Measurements from ENCODE around the gene ENPP3.

The ENPP3 gene

GRCh38 chr6:131768964-131769363 is 131.9 kb downstream of the ENPP3 start:
- DNase-seq, result no peak

GRCh38 chr6:131769385-131770141 is 132.5 kb downstream of the ENPP3 start:
- DNase-seq, result no peak

GRCh38 chr6:131770776-131771175 is 133.7 kb downstream of the ENPP3 start:
- no peak for DNase-seq

- no peak for DNase-seq
These were observed 136.3 kb downstream of the ENPP3 start for GRCh38 chr6:131773284-131773950.

GRCh38 chr6:131775886-131776285 is 138.8 kb downstream of the ENPP3 start:
- DNase-seq, result no peak

- DNase-seq, result no peak
These were observed 139.9 kb downstream of the ENPP3 start for GRCh38 chr6:131776985-131777384.

- DNase-seq, result no peak
These were observed 141.1 kb downstream of the ENPP3 start for GRCh38 chr6:131778169-131778568.

GRCh38 chr6:131779304-131779703 is 142.2 kb downstream of the ENPP3 start:
- no peak for DNase-seq

- DNase-seq, result no peak
These were observed 143.5 kb downstream of the ENPP3 start for GRCh38 chr6:131780600-131780999.

- DNase-seq, result no peak
These were observed 144.6 kb downstream of the ENPP3 start for GRCh38 chr6:131781687-131782086.

- no peak for DNase-seq
These were observed 145.7 kb downstream of the ENPP3 start for GRCh38 chr6:131782764-131783163.

- no peak for DNase-seq
These were observed 147.5 kb downstream of the ENPP3 start for GRCh38 chr6:131784561-131784960.

- DNase-seq, result no peak
These were observed 150.0 kb downstream of the ENPP3 start for GRCh38 chr6:131787079-131787478.

GRCh38 chr6:131787766-131788712 is 150.9 kb downstream of the ENPP3 start:
- no peak for DNase-seq

- no peak for DNase-seq
These were observed 152.1 kb downstream of the ENPP3 start for GRCh38 chr6:131789219-131789618.

- DNase-seq, result no peak
These were observed 154.4 kb downstream of the ENPP3 start for GRCh38 chr6:131791476-131791875.

GRCh38 chr6:131792091-131792496 is 155.0 kb downstream of the ENPP3 start:
- DNase-seq, result no peak

GRCh38 chr6:131795366-131795765 is 158.3 kb downstream of the ENPP3 start:
- DNase-seq, result no peak
